BE2C (cell line): ENCODE data around the gene IKBIP.

Experiments used
- DNase-seq: peaks from one replicate; pipeline ENCODE4 v3.0.0-alpha.2; 2020
- H3K27me3 ChIP-seq: fragments of 250-450 bp; sonication (Bioruptor Pico); 2 replicates; pipeline ENCODE4 v1.5.1; 2020; ENCODE audit warnings: mild to moderate bottlenecking
- H3K36me3 ChIP-seq: fragments of 250-450 bp; sonication (Bioruptor Pico); 2 replicates; pipeline ENCODE4 v1.5.1; 2020; ENCODE audit warnings: mild to moderate bottlenecking
- H3K4me1 ChIP-seq: fragments of 250-450 bp; sonication (Bioruptor Pico); 2 replicates; pipeline ENCODE4 v1.5.1; 2020
- H3K4me3 ChIP-seq: 2 replicates; pipeline ENCODE4 v1.5.1; 2011; ENCODE audit warnings: low read depth, low read length
- H3K9me3 ChIP-seq: fragments of 250-450 bp; sonication (Bioruptor Pico); 2 replicates; pipeline ENCODE4 v1.5.1; 2020
- CTCF ChIP-seq: IDR thresholded peaks from 2 replicates; pipeline ENCODE4 v1.5.1; 2012; ENCODE audit warnings: mild to moderate bottlenecking, low read depth, low read length

The IKBIP gene

GRCh38 chr12:98678946-98679610 is 34.5 kb upstream of the IKBIP start:
- no peaks in the 10 kb centered on the region for H3K4me1 ChIP-seq
- H3K9me3 ChIP-seq, result no peaks in the 10 kb centered on the region
- H3K27me3 ChIP-seq, result no peaks in the 10 kb centered on the region
- TF ChIP-seq CTCF, result no peak
- H3K36me3 ChIP-seq, result peaks cover 3% of the 10 kb centered on the region; the same call in 1 of the 2 replicates
- DNase-seq, result no peak
- H3K4me3 ChIP-seq, result no peak overlapping the region

- TF ChIP-seq CTCF, result no peak
- no peaks in the 10 kb centered on the region for H3K27me3 ChIP-seq
- no peaks in the 10 kb centered on the region for H3K4me1 ChIP-seq
- H3K36me3 ChIP-seq, result peaks cover under 1% of the 10 kb centered on the region; the same call in 1 of the 2 replicates
- no peak for DNase-seq
- no peak overlapping the region for H3K4me3 ChIP-seq
- H3K9me3 ChIP-seq, result no peaks in the 10 kb centered on the region
Observed at GRCh38 chr12:98678236-98678945, 33.8 kb upstream of the IKBIP start.

- no peaks in the 10 kb centered on the region for H3K4me1 ChIP-seq
- H3K36me3 ChIP-seq, result no peaks in the 10 kb centered on the region
- no peak for TF ChIP-seq CTCF
- H3K4me3 ChIP-seq, result no peak overlapping the region
- H3K9me3 ChIP-seq, result no peaks in the 10 kb centered on the region
- no peaks in the 10 kb centered on the region for H3K27me3 ChIP-seq
- no peak for DNase-seq
Observed at GRCh38 chr12:98674841-98675240, 30.3 kb upstream of the IKBIP start.

GRCh38 chr12:98671459-98671858 is 26.9 kb upstream of the IKBIP start:
- H3K4me1 ChIP-seq, result no peaks in the 10 kb centered on the region
- no peak for DNase-seq

GRCh38 chr12:98669751-98670150 is 25.2 kb upstream of the IKBIP start:
- H3K4me1 ChIP-seq, result no peaks in the 10 kb centered on the region
- TF ChIP-seq CTCF, result no peak
- H3K9me3 ChIP-seq, result no peaks in the 10 kb centered on the region
- no peak overlapping the region for H3K4me3 ChIP-seq
- H3K36me3 ChIP-seq, result no peaks in the 10 kb centered on the region
- no peaks in the 10 kb centered on the region for H3K27me3 ChIP-seq
- DNase-seq, result no peak

More at GRCh38 chr12:98671459-98671858, 26.9 kb upstream of the IKBIP start:
- TF ChIP-seq CTCF, result no peak
- H3K36me3 ChIP-seq, result no peaks in the 10 kb centered on the region
- H3K27me3 ChIP-seq, result no peaks in the 10 kb centered on the region
- no peaks in the 10 kb centered on the region for H3K9me3 ChIP-seq
- no peak overlapping the region for H3K4me3 ChIP-seq

GRCh38 chr12:98660521-98660920 is 15.9 kb upstream of the IKBIP start:
- H3K36me3 ChIP-seq, result no peaks in the 10 kb centered on the region
- no peak overlapping the region for H3K4me3 ChIP-seq
- no peak for DNase-seq
- no peaks in the 10 kb centered on the region for H3K9me3 ChIP-seq
- no peaks in the 10 kb centered on the region for H3K4me1 ChIP-seq
- TF ChIP-seq CTCF, result no peak
- no peaks in the 10 kb centered on the region for H3K27me3 ChIP-seq
